ENCODE results near the gene PAQR5.

DNA sequence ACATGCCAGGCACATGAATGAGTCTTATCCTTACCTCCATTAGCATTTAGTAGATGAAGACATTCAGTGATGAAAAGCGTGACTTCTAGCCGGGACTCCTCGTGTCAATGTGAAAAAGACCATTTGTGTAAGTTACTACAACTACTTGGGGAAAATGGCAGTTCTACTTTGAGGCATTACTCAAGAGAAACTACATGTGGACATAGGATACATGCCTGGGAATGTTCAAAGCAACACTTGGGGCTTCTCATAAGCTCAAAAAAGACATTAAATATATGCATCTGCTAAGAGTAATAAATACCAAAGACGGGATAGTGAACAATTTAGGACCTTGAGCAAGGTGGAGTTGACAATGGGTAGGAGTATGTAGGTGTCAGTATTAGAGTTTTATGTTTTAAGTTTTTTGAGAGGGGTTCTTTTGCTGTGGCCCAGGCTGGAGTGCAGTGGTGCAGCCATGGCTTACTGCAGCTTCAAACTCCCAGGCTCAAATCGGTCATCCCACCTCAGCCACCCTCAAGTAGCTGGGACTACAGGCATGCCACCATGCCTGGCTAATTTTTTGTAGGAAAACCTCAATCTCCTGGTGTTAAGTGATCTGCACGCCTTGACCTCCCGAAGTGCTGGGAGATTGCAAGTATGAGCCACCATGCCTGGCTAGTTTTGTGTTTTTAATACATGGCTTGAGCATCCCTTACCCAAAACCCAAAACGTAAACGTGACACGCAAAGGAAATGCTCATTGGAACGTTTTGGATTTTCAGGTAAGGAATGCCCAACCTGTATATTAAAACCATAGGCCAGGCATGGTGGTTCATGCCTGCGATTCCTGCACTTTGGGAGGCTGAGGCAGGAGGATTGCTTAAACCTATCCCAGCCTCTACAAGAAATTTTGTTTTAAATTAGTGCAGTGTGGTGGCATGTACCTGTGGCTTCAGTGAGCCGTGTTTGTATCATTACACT is 157.8 kb downstream of the PAQR5 start:
- TF ChIP-seq, protein P1, sequence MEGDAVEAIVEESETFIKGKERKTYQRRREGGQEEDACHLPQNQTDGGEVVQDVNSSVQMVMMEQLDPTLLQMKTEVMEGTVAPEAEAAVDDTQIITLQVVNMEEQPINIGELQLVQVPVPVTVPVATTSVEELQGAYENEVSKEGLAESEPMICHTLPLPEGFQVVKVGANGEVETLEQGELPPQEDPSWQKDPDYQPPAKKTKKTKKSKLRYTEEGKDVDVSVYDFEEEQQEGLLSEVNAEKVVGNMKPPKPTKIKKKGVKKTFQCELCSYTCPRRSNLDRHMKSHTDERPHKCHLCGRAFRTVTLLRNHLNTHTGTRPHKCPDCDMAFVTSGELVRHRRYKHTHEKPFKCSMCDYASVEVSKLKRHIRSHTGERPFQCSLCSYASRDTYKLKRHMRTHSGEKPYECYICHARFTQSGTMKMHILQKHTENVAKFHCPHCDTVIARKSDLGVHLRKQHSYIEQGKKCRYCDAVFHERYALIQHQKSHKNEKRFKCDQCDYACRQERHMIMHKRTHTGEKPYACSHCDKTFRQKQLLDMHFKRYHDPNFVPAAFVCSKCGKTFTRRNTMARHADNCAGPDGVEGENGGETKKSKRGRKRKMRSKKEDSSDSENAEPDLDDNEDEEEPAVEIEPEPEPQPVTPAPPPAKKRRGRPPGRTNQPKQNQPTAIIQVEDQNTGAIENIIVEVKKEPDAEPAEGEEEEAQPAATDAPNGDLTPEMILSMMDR (IDR thresholded peaks at IDR 0.05; ENCODE audit: insufficient read depth, low read depth, low read length): no peak
- TF ChIP-seq EZH2 (IDR thresholded peaks at IDR 0.05; ENCODE audit: insufficient read depth, low read length): no peak

Data from astrocyte (in vitro differentiated cells and primary cell).